Ascending aorta (tissue), 2 donors: ENCODE results near the gene NSUN6. TPM values are rescaled to one million over a fixed set of nuclear protein-coding genes. Genes with fewer than 3 reads are reported as not detected.

Experiments
- DNase-seq, 2 donors: peaks; one replicate each; pipeline ENCODE4 v3.0.0-alpha.2; 2019; ENCODE audit warnings: low spot score in 2 of 2
- H3K27ac ChIP-seq, 2 donors: fragments of 200-600 bp; sonication (generic); one replicate each; pipeline ENCODE4 v1.5.1; 2016 to 2017; ENCODE audit warnings: mild to moderate bottlenecking in 1 of 2
- H3K27me3 ChIP-seq: fragments of 200-600 bp; sonication (generic); one replicate; pipeline ENCODE4 v1.5.1; 2017
- H3K36me3 ChIP-seq, 2 donors: fragments of 200-600 bp; sonication (generic); one replicate each; pipeline ENCODE4 v1.5.1; 2016
- H3K4me1 ChIP-seq, 2 donors: fragments of 200-600 bp; sonication (generic); one replicate each; pipeline ENCODE4 v1.5.1; 2016 to 2017; ENCODE audit warnings: mild to moderate bottlenecking in 1 of 2
- H3K4me3 ChIP-seq, 2 donors: fragments of 200-600 bp; sonication (generic); one replicate each; pipeline ENCODE4 v1.5.1; 2016 to 2017; ENCODE audit warnings: mild to moderate bottlenecking in 1 of 2
- H3K9me3 ChIP-seq, 2 donors: fragments of 200-600 bp; sonication (generic); one replicate each; pipeline ENCODE4 v1.5.1; 2016
- CTCF ChIP-seq, 3 experiments: fragments of 200-600 bp in 2 of 3; fragments of 450-650 bp in 1 of 3; sonication (generic) in 2 of 3; IDR thresholded peaks; one replicate each; pipeline ENCODE4 v1.5.1; 2016 to 2019; ENCODE audit warnings: antibody characterized with exemption in 3 of 3, mild to moderate bottlenecking in 1 of 3, moderate library complexity in 1 of 3
- intact Hi-C: fragments of 100-400 bp; cut with DNase I; formaldehyde crosslinking; loops from one replicate; pipeline ENCODE4 v1.15.1; 2023
- total RNA-seq: library from RNA; depleted of rRNA; stranded (reverse); fragments of >200 nt; gene quantifications from one replicate; pipeline ENCODE4 v1.1.0, GENCODE V29; 2016

NSUN6 gene
- total RNA-seq, 1 donor from 2014 or later, result 5.4 TPM

- Histone ChIP-seq H3K4me3 (no peak overlapping the region), H3K9me3 (no peaks in the 10 kb centered on the region), H3K4me1 (no peaks in the 10 kb centered on the region), H3K27ac (no peak overlapping the region), H3K36me3 (no peaks in the 10 kb centered on the region), H3K27me3 (no peaks in the 10 kb centered on the region)
- no peak for TF ChIP-seq CTCF (IDR thresholded peaks at IDR 0.05)
- no peak for DNase-seq
- intact Hi-C loops, result no loop called here
Observed at GRCh38 chr10:18497806-18498369, 153.5 kb downstream of the NSUN6 start.

Other genes starting within 250 kb of the NSUN6 start
- 8.3 TPM for gene ARL5B, start 7.8 kb upstream of the NSUN6 start, total RNA-seq